ENCODE results near the gene MMRN2. TPM values are rescaled to one million over a fixed set of nuclear protein-coding genes. Genes with fewer than 3 reads are reported as not detected.

The MMRN2 gene
- total RNA-seq, 1 experiment from 2014 or later: 2.4 TPM

- TF ChIP-seq CDX4 (CRISPR knock-in tag; IDR thresholded peaks at IDR 0.05; ENCODE audit: borderline replicate concordance) (no peak), SMAD3 (CRISPR knock-in tag; IDR thresholded peaks at IDR 0.05; ENCODE audit: borderline replicate concordance) (no peak), ZNF317 (CRISPR knock-in tag; IDR thresholded peaks at IDR 0.05; ENCODE audit: borderline replicate concordance, low read depth) (no peak), ZNF671 (CRISPR knock-in tag; IDR thresholded peaks at IDR 0.05) (no peak), JUN (CRISPR knock-in tag; IDR thresholded peaks at IDR 0.05) (no peak), SP1 (CRISPR knock-in tag; conservative IDR thresholded peaks at IDR 0.05) (peak; percentile 64; the same call in 1 of the 2 replicates), HMGXB4 (CRISPR knock-in tag; IDR thresholded peaks at IDR 0.05) (peak; percentile 51; the same call in 1 of the 2 replicates), ESRRA (CRISPR knock-in tag; IDR thresholded peaks at IDR 0.05; ENCODE audit: borderline replicate concordance) (no peak), ATF3 (CRISPR knock-in tag; conservative IDR thresholded peaks at IDR 0.05) (no peak), ARID4B (CRISPR knock-in tag; IDR thresholded peaks at IDR 0.05; ENCODE audit: borderline replicate concordance) (peak; percentile 69; the same call in 1 of the 2 replicates), RORB (CRISPR knock-in tag; IDR thresholded peaks at IDR 0.05) (no peak), ZNF281 (CRISPR knock-in tag; IDR thresholded peaks at IDR 0.05) (no peak), FOXP4 (CRISPR knock-in tag; IDR thresholded peaks at IDR 0.05) (peak; percentile 15; the same call in 1 of the 2 replicates), CREB1 (CRISPR knock-in tag; IDR thresholded peaks at IDR 0.05) (no peak), ZNF121 (CRISPR knock-in tag; IDR thresholded peaks at IDR 0.05) (no peak), TCF7 (CRISPR knock-in tag; IDR thresholded peaks at IDR 0.05; ENCODE audit: low read depth) (no peak), NFATC4 (CRISPR knock-in tag; IDR thresholded peaks at IDR 0.05) (no peak), ETV6 (CRISPR knock-in tag; IDR thresholded peaks at IDR 0.05) (no peak; the same call in 1 of the 2 replicates), ZBTB21 (CRISPR knock-in tag; IDR thresholded peaks at IDR 0.05; ENCODE audit: borderline replicate concordance) (no peak)
- TF ChIP-seq, protein P1, sequence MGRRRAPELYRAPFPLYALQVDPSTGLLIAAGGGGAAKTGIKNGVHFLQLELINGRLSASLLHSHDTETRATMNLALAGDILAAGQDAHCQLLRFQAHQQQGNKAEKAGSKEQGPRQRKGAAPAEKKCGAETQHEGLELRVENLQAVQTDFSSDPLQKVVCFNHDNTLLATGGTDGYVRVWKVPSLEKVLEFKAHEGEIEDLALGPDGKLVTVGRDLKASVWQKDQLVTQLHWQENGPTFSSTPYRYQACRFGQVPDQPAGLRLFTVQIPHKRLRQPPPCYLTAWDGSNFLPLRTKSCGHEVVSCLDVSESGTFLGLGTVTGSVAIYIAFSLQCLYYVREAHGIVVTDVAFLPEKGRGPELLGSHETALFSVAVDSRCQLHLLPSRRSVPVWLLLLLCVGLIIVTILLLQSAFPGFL (CRISPR knock-in tag; IDR thresholded peaks at IDR 0.05; ENCODE audit: borderline replicate concordance): no peak
Measured at GRCh38 chr10:86971232-86971991, 14.0 kb upstream of the MMRN2 start (continued).
